Measurements from ENCODE around the gene CPD.

The CPD gene

DNA sequence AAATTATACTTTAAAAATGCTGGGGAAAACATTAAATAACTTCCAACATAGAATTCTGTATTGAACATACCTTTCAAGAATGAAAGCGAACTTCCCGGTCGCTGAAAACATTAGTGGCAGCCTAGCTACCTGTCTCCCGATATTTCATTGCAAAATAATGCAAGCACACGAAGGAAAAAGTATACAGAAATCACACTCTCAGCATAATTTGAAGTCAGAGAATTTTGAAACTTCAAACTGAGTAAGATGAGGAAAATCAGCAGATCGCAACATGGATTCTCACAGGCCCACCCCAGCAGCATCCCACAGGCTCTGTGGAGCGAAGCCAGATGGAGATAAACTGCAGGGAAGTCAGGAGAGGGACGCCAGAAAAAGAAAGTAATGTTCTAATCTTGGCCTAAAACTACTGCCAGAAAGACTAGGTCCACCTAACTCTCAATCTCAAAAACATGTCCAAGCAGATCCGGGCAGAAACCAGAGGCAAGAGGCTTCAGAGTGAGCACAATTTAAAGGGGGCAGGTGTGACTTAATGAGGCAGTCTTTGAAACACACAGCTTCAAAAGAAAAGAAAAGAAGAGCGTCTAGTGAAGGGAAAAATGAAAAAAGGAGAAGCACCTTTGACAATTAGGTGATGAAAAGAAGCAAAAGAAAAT is 93.6 kb downstream of the CPD start:
- no peak for DNase-seq
- TF ChIP-seq, protein P1, sequence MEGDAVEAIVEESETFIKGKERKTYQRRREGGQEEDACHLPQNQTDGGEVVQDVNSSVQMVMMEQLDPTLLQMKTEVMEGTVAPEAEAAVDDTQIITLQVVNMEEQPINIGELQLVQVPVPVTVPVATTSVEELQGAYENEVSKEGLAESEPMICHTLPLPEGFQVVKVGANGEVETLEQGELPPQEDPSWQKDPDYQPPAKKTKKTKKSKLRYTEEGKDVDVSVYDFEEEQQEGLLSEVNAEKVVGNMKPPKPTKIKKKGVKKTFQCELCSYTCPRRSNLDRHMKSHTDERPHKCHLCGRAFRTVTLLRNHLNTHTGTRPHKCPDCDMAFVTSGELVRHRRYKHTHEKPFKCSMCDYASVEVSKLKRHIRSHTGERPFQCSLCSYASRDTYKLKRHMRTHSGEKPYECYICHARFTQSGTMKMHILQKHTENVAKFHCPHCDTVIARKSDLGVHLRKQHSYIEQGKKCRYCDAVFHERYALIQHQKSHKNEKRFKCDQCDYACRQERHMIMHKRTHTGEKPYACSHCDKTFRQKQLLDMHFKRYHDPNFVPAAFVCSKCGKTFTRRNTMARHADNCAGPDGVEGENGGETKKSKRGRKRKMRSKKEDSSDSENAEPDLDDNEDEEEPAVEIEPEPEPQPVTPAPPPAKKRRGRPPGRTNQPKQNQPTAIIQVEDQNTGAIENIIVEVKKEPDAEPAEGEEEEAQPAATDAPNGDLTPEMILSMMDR (IDR thresholded peaks at IDR 0.05; ENCODE audit: low read depth, low read length, missing control alignments) = no peak
- Histone ChIP-seq H3K27me3 (replicated peaks) (no peaks in the 10 kb centered on the region), H3K4me3 (ENCODE audit: low read depth, low read length) (no peak overlapping the region), H3K36me3 (replicated peaks) (no peaks in the 10 kb centered on the region), H3K27ac (no peak overlapping the region)
- in situ Hi-C loops (cut with HindIII; ENCODE audit: low pct_ligation_motif_present, low sequenced_read_pairs) = no loop called here

DNA sequence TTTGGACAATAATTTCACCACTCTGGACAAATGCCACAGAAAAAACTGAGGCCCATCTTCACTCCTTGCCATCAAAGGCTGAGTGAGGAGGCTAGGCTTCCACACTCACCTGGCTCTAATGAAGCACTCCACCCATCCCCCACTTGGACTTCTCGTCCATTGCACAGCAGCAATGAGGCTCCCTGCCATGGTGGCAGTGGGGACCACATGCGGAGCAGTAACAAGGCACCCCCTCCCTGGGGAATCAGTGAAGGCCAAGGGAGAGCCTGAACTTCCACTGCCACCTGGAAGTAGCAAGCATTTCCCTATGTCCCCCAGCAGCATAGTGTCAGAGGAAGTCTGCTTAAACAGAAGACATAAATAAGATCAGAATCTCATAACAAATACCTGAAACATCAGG is 96.5 kb downstream of the CPD start:
- no peak overlapping the region for H3K27ac ChIP-seq
- peaks cover 9% of the 10 kb centered on the region for H3K36me3 ChIP-seq (replicated peaks)
- TF ChIP-seq, protein P1 (IDR thresholded peaks at IDR 0.05; ENCODE audit: low read depth, low read length, missing control alignments) = no peak
- DNase-seq = no peak
- H3K27me3 ChIP-seq (replicated peaks) = no peaks in the 10 kb centered on the region
- in situ Hi-C loops (cut with HindIII; ENCODE audit: low pct_ligation_motif_present, low sequenced_read_pairs) = no loop called here
- no peak overlapping the region for H3K4me3 ChIP-seq (ENCODE audit: low read depth, low read length)

DNA sequence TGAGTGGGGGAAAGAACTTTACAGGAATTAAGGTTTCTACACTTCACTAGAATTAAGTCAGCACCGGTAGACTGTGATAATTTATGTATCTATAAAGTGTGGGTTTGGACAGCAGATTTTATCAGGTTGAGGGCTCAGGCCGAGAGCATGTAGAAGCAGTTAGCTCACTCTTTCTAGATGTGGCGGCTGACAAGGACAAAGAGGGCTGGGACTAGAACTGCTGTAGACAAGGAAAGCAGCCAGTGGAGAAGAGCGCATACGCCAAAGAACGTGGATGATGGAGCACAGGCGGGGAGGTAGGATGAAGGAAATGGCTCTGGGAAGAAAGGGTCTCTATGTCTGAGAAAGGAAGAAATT is 98.0 kb downstream of the CPD start:
- TF ChIP-seq, protein P1 (IDR thresholded peaks at IDR 0.05; ENCODE audit: low read depth, low read length, missing control alignments) = no peak
- Histone ChIP-seq H3K36me3 (replicated peaks) (peaks cover 21% of the 10 kb centered on the region), H3K4me3 (ENCODE audit: low read depth, low read length) (peak overlapping the region; percentile 99), H3K27me3 (replicated peaks) (no peaks in the 10 kb centered on the region), H3K27ac (no peak overlapping the region)
- in situ Hi-C loops (cut with HindIII; ENCODE audit: low pct_ligation_motif_present, low sequenced_read_pairs) = no loop called here
- peak; percentile 2 for DNase-seq

DNA sequence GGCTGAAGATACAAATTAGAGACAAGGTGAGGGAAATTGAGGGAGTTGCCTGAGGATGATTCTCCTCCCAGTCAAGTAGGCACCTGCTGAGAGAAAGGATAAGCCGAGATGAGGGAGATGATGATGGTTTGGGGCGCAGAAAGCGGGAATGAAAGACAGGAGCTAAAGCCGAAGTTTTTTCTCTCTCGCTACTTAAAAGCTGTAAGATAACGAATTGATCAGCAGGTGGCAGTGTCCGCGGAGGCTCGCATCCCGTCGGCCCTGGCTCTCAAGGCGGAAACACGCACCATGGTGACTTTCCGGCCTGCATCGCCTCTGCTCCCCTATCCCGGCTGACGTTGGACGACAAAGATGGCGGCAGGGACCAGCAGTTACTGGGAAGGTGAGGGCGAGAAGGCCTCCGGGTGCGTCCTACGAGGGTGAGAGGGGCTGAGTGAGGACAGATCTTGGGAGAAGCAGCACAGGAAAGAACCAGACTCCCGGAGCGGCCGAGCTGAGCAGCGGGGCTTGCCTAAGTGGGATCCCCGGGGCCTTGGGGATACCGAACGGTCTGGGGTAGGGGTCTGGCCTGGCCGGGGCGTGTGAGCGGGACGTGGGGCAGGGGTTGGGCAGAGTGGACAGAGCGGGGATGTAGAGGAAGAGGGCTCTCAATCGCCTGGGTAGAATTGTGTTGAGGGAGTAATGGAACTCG is 98.5 kb downstream of the CPD start, which contains the start of gene GOSR1:
TSS of gene GOSR1 (plus strand) at position 326 of the 691 bp plus-strand sequence. CDS start at position 352, 26 bp downstream.
- Histone ChIP-seq H3K36me3 (replicated peaks) (peaks cover 22% of the 10 kb centered on the region), H3K27me3 (replicated peaks) (no peaks in the 10 kb centered on the region), H3K27ac (peak within 1 kb of the TSS; percentile 98), H3K4me3 (ENCODE audit: low read depth, low read length) (peak within 1 kb of the TSS; percentile 99)
- in situ Hi-C loops (cut with HindIII; ENCODE audit: low pct_ligation_motif_present, low sequenced_read_pairs) = no loop called here
- TF ChIP-seq, protein P1 (IDR thresholded peaks at IDR 0.05; ENCODE audit: low read depth, low read length, missing control alignments) = peak; percentile 83
- DNase-seq = peak; percentile 94

DNA sequence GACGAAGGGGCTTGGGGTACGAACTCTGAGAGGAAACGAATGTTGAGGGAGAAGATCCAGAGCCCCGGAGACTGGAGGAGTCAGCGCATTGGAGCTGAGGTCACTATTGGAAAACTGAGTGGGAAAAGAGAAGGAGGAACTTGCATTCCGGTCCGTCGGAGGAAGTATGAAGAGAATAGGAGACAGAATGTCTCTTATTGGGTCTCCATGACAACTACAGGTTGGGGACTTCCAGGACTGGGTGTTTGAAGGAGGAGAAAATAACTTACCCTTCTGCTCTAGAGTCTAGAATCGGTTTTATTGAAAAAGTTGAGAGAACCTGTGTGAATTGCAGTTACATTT is 99.0 kb downstream of the CPD start:
- Histone ChIP-seq H3K27me3 (replicated peaks) (no peaks in the 10 kb centered on the region), H3K36me3 (replicated peaks) (peaks cover 26% of the 10 kb centered on the region), H3K4me3 (ENCODE audit: low read depth, low read length) (peak overlapping the region; percentile 99), H3K27ac (peak overlapping the region; percentile 98)
- TF ChIP-seq, protein P1 (IDR thresholded peaks at IDR 0.05; ENCODE audit: low read depth, low read length, missing control alignments) = no peak
- DNase-seq = peak; percentile 7
- in situ Hi-C loops (cut with HindIII; ENCODE audit: low pct_ligation_motif_present, low sequenced_read_pairs) = no loop called here

Data from brain microvascular endothelial cell (primary cell).